Right lobe of liver (tissue), 4 donors: ENCODE results near the gene HOXD4.

Experiments
- CTCF ChIP-seq, 4 donors: fragments of 200-600 bp in 3 of 4; fragments of 450-650 bp in 1 of 4; IDR thresholded peaks; one replicate each; pipeline versions ENCODE4 v1.5.1 to v1.8.0; 2016 to 2022; ENCODE audit warnings: antibody characterized with exemption in 4 of 4, mild to moderate bottlenecking in 2 of 4
- POLR2A ChIP-seq: fragments of 450-650 bp; IDR thresholded peaks from one replicate; pipeline ENCODE4 v1.6.1; 2017; ENCODE audit warnings: antibody characterized with exemption, mild to moderate bottlenecking
- donor health status: DM: no; HTN: no; CAD: no.
- donor health status: DM: no; HTN: no; CAD: no.
- donor health status: DM: no; HTN: yes; CAD: no.

DNA sequence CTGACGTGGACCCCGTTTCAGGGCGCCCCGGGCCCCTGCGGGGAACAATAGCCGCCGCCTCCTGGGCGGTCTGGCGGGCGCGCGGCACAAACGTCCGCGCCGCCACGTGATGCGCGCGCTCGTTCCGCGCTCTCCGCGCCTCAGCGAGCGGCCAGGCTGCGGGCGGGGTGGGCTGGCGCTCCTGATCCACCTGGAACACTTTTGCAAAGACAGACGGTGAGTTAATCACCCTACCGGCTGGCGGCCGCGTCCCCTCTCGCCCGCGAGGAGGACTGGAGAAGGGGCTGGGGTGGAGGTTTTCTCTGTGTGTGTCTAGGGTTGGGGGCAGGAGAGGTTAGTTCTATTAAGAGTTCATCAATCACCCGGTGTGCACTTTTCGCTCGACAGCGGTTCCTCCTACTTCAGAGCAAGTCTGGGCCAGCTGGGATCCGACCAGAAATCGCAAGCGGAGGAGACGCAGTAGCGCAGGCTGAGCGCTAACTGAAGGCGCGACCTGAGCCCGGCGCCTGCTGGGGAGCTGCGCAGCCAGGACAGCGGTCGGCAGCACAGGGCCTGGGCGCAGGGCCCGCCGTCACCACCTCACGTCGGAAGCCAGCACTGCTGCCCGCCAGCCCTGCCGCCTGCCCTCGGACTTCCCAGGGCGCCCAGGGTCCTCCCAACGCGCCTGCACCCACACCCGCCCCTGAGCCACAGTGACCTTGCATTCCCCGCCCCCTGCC, 26.8 kb downstream of the HOXD4 start:
- TF ChIP-seq CTCF (IDR thresholded peaks at IDR 0.05), result no peak
- TF ChIP-seq POLR2A, result no peak
